ENCODE data around the gene CHIA.
"Not testable (repeated sequence)": the region's sequence is repeated elsewhere in the genome, so short reads cannot be mapped to it uniquely, and the experiment has no call there.

CHIA gene

GRCh38 chr1:111286912-111287311 is 3.7 kb upstream of the CHIA start:
- DNase-seq: no peak

- DNase-seq: no peak
Observed at GRCh38 chr1:111289371-111289770, 1.3 kb upstream of the CHIA start.

- DNase-seq: no peak
Observed at GRCh38 chr1:111290104-111290503, 547 bp upstream of the CHIA start.

- no peak for DNase-seq
Observed at GRCh38 chr1:111294390-111294789, 3.7 kb downstream of the CHIA start.

GRCh38 chr1:111302374-111302773 is 11.7 kb downstream of the CHIA start:
- no peak for DNase-seq

- no peak for DNase-seq
Observed at GRCh38 chr1:111309690-111310089, 19.0 kb downstream of the CHIA start.

GRCh38 chr1:111318523-111318922 is 27.9 kb downstream of the CHIA start:
- DNase-seq: no peak

GRCh38 chr1:111320066-111320879 is 29.6 kb downstream of the CHIA start:
- no peak for DNase-seq

GRCh38 chr1:111323231-111323630 is 32.6 kb downstream of the CHIA start:
- DNase-seq: no peak

GRCh38 chr1:111332190-111332589 is 41.5 kb downstream of the CHIA start:
- no peak for DNase-seq

- peak in 1 of 2 donors; percentile 21 for DNase-seq
Observed at GRCh38 chr1:111334169-111334568, 43.5 kb downstream of the CHIA start.

- not testable (repeated sequence) for DNase-seq
Observed at GRCh38 chr1:111335214-111335877, 44.7 kb downstream of the CHIA start.

- DNase-seq: not testable (repeated sequence)
Observed at GRCh38 chr1:111338849-111339248, 48.2 kb downstream of the CHIA start.

GRCh38 chr1:111346089-111346885 is 55.6 kb downstream of the CHIA start:
- DNase-seq: peak; percentile 54 to 78

- no peak for DNase-seq
Observed at GRCh38 chr1:111347026-111347425, 56.4 kb downstream of the CHIA start.

GRCh38 chr1:111351700-111352099 is 61.0 kb downstream of the CHIA start:
- DNase-seq: no peak

GRCh38 chr1:111354584-111354983 is 63.9 kb downstream of the CHIA start:
- DNase-seq: no peak

GRCh38 chr1:111358964-111359363 is 68.3 kb downstream of the CHIA start:
- no peak for DNase-seq

GRCh38 chr1:111359376-111359775 is 68.7 kb downstream of the CHIA start:
- DNase-seq: no peak

GRCh38 chr1:111360257-111360656 is 69.6 kb downstream of the CHIA start:
- not testable (repeated sequence) for DNase-seq

- DNase-seq: no peak
Observed at GRCh38 chr1:111361761-111362160, 71.1 kb downstream of the CHIA start.

GRCh38 chr1:111364690-111365089 is 74.0 kb downstream of the CHIA start:
- no peak for DNase-seq

GRCh38 chr1:111366256-111366655 is 75.6 kb downstream of the CHIA start:
- DNase-seq: no peak
